GM23338 (cell line): ENCODE data around the gene ANKRD11. TPM values are rescaled to one million over a fixed set of nuclear protein-coding genes. Genes with fewer than 3 reads are reported as not detected.

ENCODE experiments used
- ATAC-seq: fragments of 200-7000 bp; cut with Tn5 transposase; 3 replicates; pipeline ENCODE4 v1.9.1; 2020
- DNase-seq: peaks from one replicate; pipeline ENCODE4 v3.0.0-alpha.2; 2015; ENCODE audit warnings: low spot score
- H2AFZ ChIP-seq: fragments of 200-600 bp; sonication (generic); 2 replicates; pipeline ENCODE4 v1.8.0; 2016; ENCODE audit warnings: antibody characterized with exemption, mild to moderate bottlenecking, moderate library complexity
- H3F3A ChIP-seq: fragments of 200-600 bp; sonication (generic); replicated peaks from 2 replicates; pipeline ENCODE4 v1.8.0; 2017; ENCODE audit warnings: antibody characterized with exemption, mixed run types, low read depth
- H3K27ac ChIP-seq: fragments of 200-600 bp; sonication (generic); 2 replicates; pipeline ENCODE4 v1.6.1; 2016; ENCODE audit warnings: low read depth
- H3K27me3 ChIP-seq: fragments of 200-600 bp; sonication (generic); 2 replicates; pipeline ENCODE4 v1.8.0; 2016; ENCODE audit warnings: mild to moderate bottlenecking, mixed run types, moderate library complexity; ENCODE audit not compliant: insufficient read depth
- H3K36me3 ChIP-seq: fragments of 200-600 bp; sonication (generic); 2 replicates; pipeline ENCODE4 v1.8.0; 2016; ENCODE audit warnings: mild to moderate bottlenecking; ENCODE audit not compliant: insufficient read depth
- H3K4me1 ChIP-seq: fragments of 200-600 bp; sonication (generic); 2 replicates; pipeline ENCODE4 v1.8.0; 2016; ENCODE audit warnings: mild to moderate bottlenecking, moderate library complexity; ENCODE audit not compliant: insufficient read depth
- H3K4me2 ChIP-seq: fragments of 200-600 bp; sonication (generic); 2 replicates; pipeline ENCODE4 v1.7.1; 2017; ENCODE audit warnings: mixed run types
- H3K4me3 ChIP-seq: fragments of 200-600 bp; sonication (generic); 2 replicates; pipeline ENCODE4 v1.6.1; 2016; ENCODE audit warnings: mixed run types
- H3K79me2 ChIP-seq: fragments of 200-600 bp; sonication (generic); replicated peaks from 2 replicates; pipeline ENCODE4 v1.8.0; 2017; ENCODE audit warnings: mild to moderate bottlenecking; ENCODE audit not compliant: insufficient read depth
- H3K9me2 ChIP-seq: fragments of 200-600 bp; sonication (generic); 2 replicates; pipeline ENCODE4 v1.8.0; 2017; ENCODE audit not compliant: insufficient read depth
- H4K20me1 ChIP-seq: fragments of 200-600 bp; sonication (generic); replicated peaks from 2 replicates; pipeline ENCODE4 v1.8.0; 2017; ENCODE audit warnings: mild to moderate bottlenecking; ENCODE audit not compliant: insufficient read depth
- H3K27ac Mint-ChIP-seq: 2 replicates; pipeline ENCODE4 v1.8.0; 2020; ENCODE audit warnings: inconsistent platforms, mild to moderate bottlenecking, moderate library complexity, mixed read lengths
- H3K27me3 Mint-ChIP-seq: 3 replicates; pipeline ENCODE4 v1.8.0; 2022; ENCODE audit warnings: low read depth, mild to moderate bottlenecking, moderate library complexity, mixed read lengths, inconsistent platforms; ENCODE audit not compliant: insufficient read depth, poor library complexity
- H3K36me3 Mint-ChIP-seq: 3 replicates; pipeline ENCODE4 v1.8.0; 2021; ENCODE audit warnings: low read depth, mild to moderate bottlenecking, inconsistent platforms, moderate library complexity, mixed read lengths
- H3K4me1 Mint-ChIP-seq: 3 replicates; pipeline ENCODE4 v1.8.0; 2020; ENCODE audit warnings: mild to moderate bottlenecking, inconsistent platforms, mixed read lengths
- H3K4me3 Mint-ChIP-seq: 3 replicates; pipeline ENCODE4 v1.8.0; 2021; ENCODE audit warnings: moderate library complexity, mild to moderate bottlenecking, inconsistent platforms, mixed read lengths
- H3K9me3 Mint-ChIP-seq: 3 replicates; pipeline ENCODE4 v1.8.0; 2020; ENCODE audit warnings: moderate library complexity, mild to moderate bottlenecking, inconsistent platforms, mixed read lengths
- CREB1 ChIP-seq: fragments of 250-450 bp; sonication (Bioruptor Pico); IDR thresholded peaks from 2 replicates; pipeline ENCODE4 v1.5.0; 2020; ENCODE audit warnings: low read depth, mild to moderate bottlenecking, moderate library complexity
- CTCF ChIP-seq, 2 experiments: fragments of 200-600 bp in 1 of 2; sonication (generic) in 1 of 2; conservative IDR thresholded peaks; 2 replicates each; pipeline versions ENCODE4 v1.5.1 to v1.6.1; 2016 to 2017; ENCODE audit warnings: antibody characterized with exemption in 2 of 2, low read depth in 2 of 2, mild to moderate bottlenecking in 2 of 2, moderate library complexity in 1 of 2
- ETS1 ChIP-seq: IDR thresholded peaks from 2 replicates; pipeline ENCODE4 v1.6.1; 2016; ENCODE audit warnings: antibody characterized with exemption
- EZH2phosphoT487 ChIP-seq: fragments of 200-600 bp; sonication (generic); IDR thresholded peaks from one replicate; pipeline ENCODE4 v1.8.1; 2018; ENCODE audit warnings: antibody characterized with exemption; ENCODE audit not compliant: unreplicated experiment
- JUNB ChIP-seq: IDR thresholded peaks from one replicate; pipeline ENCODE4 v1.6.1; 2016; ENCODE audit warnings: antibody characterized with exemption; ENCODE audit not compliant: unreplicated experiment
- NANOG ChIP-seq: IDR thresholded peaks from 2 replicates; pipeline ENCODE4 v1.6.1; 2016; ENCODE audit warnings: antibody characterized with exemption, borderline replicate concordance
- POLR2AphosphoS5 ChIP-seq: IDR thresholded peaks from 2 replicates; pipeline ENCODE4 v1.6.1; 2016; ENCODE audit warnings: antibody characterized with exemption, low read depth
- REST ChIP-seq: IDR thresholded peaks from one replicate; pipeline ENCODE4 v1.6.1; 2018; ENCODE audit warnings: antibody characterized with exemption; ENCODE audit not compliant: unreplicated experiment
- STAT1 ChIP-seq: IDR thresholded peaks from one replicate; pipeline ENCODE4 v1.6.1; 2016; ENCODE audit warnings: antibody characterized with exemption; ENCODE audit not compliant: unreplicated experiment
- ZNF114 ChIP-seq: fragments of 250-450 bp; sonication (Bioruptor Pico); IDR thresholded peaks from 2 replicates; pipeline ENCODE4 v1.5.0; 2020; ENCODE audit warnings: mild to moderate bottlenecking, moderate library complexity
- ZNF331 ChIP-seq: fragments of 250-450 bp; sonication (Bioruptor Pico); IDR thresholded peaks from 2 replicates; pipeline ENCODE4 v1.5.0; 2020; ENCODE audit warnings: low read depth, mild to moderate bottlenecking, moderate library complexity
- ZNF462 ChIP-seq: fragments of 250-450 bp; sonication (Bioruptor Pico); IDR thresholded peaks from 2 replicates; pipeline ENCODE4 v1.5.0; 2020; ENCODE audit warnings: mild to moderate bottlenecking, moderate library complexity
- polyA plus RNA-seq: library from polyadenylated mRNA; unstranded; fragments of >200 nt; fragmentation: Nextera tagmentation; extraction: Ambion mirVana; gene quantifications from 2 replicates; pipeline ENCODE4 v1.2.1, GENCODE V29; 2016
- total RNA-seq: library from RNA; depleted of rRNA; stranded (reverse); fragments of >200 nt; shearing (Covaris generic); gene quantifications from 2 replicates; pipeline ENCODE4 v1.2.3, GENCODE V29; 2014

ANKRD11 gene
- total and polyA plus RNA-seq, 2 experiments from 2014 or later, result 130 to 159 TPM

- TF ChIP-seq ZNF462 (CRISPR knock-in tag), result no peak
- no peak for TF ChIP-seq NANOG
- TF ChIP-seq JUNB, result no peak
- TF ChIP-seq CTCF (conservative IDR thresholded peaks at IDR 0.05; ENCODE audit: low read depth in 2 of 2), result no peak
- no peak for TF ChIP-seq EZH2phosphoT487
- no peak for TF ChIP-seq CREB1 (CRISPR knock-in tag)
Observed at GRCh38 chr16:89304181-89304851, 186.0 kb downstream of the ANKRD11 start (continued).

- H3K36me3 ChIP-seq, result no peaks in the 10 kb centered on the region
- H3K4me1 ChIP-seq, result no peaks in the 10 kb centered on the region
- DNase-seq (no peak), ATAC-seq (no peak)
- H3K4me2 ChIP-seq, result no peak overlapping the region
- Mint-ChIP-seq H3K27me3 (peaks cover 26% of the 10 kb centered on the region), H3K36me3 (peaks cover 45% of the 10 kb centered on the region), H3K9me3 (no peaks in the 10 kb centered on the region; the same call in 2 of the 3 replicates), H3K4me3 (no peak overlapping the region), H3K4me1 (peaks cover 12% of the 10 kb centered on the region), H3K27ac (peak overlapping the region; percentile 80)
- H2AFZ ChIP-seq, result no peak overlapping the region
- H3K27me3 ChIP-seq, result no peaks in the 10 kb centered on the region
- no peak overlapping the region for H3K27ac ChIP-seq
- H3K4me3 ChIP-seq, result no peak overlapping the region
- H3K79me2 ChIP-seq, result peaks cover 68% of the 10 kb centered on the region
- peaks cover 3% of the 10 kb centered on the region; the same call in 1 of the 2 replicates for H3F3A ChIP-seq
- H4K20me1 ChIP-seq, result peaks cover 32% of the 10 kb centered on the region
- no peaks in the 10 kb centered on the region for H3K9me2 ChIP-seq
- TF ChIP-seq CREB1 (CRISPR knock-in tag) (no peak), REST (no peak), STAT1 (no peak), NANOG (no peak), POLR2AphosphoS5 (no peak), ZNF114 (CRISPR knock-in tag) (no peak), JUNB (no peak), ZNF331 (CRISPR knock-in tag) (no peak), ETS1 (no peak)
Observed at GRCh38 chr16:89303617-89304016, 186.7 kb downstream of the ANKRD11 start.
